CD4-positive, alpha-beta T cell treated with Interleukin-4 for 4 hours (primary cell): ENCODE results near the gene POM121.
"Not testable (repeated sequence)": the region's sequence is repeated elsewhere in the genome, so short reads cannot be mapped to it uniquely, and the experiment has no call there.

Experiments
- DNase-seq: peaks from one replicate; pipeline ENCODE4 v3.0.0-alpha.2; 2020

POM121 gene

GRCh38 chr7:72997887-72998468, 73.1 kb downstream of the POM121 start:
- DNase-seq, result not testable (repeated sequence)
